ENCODE data around the gene MYL5.
"Not testable (repeated sequence)": the region's sequence is repeated elsewhere in the genome, so short reads cannot be mapped to it uniquely, and the experiment has no call there.

MYL5 gene

DNA sequence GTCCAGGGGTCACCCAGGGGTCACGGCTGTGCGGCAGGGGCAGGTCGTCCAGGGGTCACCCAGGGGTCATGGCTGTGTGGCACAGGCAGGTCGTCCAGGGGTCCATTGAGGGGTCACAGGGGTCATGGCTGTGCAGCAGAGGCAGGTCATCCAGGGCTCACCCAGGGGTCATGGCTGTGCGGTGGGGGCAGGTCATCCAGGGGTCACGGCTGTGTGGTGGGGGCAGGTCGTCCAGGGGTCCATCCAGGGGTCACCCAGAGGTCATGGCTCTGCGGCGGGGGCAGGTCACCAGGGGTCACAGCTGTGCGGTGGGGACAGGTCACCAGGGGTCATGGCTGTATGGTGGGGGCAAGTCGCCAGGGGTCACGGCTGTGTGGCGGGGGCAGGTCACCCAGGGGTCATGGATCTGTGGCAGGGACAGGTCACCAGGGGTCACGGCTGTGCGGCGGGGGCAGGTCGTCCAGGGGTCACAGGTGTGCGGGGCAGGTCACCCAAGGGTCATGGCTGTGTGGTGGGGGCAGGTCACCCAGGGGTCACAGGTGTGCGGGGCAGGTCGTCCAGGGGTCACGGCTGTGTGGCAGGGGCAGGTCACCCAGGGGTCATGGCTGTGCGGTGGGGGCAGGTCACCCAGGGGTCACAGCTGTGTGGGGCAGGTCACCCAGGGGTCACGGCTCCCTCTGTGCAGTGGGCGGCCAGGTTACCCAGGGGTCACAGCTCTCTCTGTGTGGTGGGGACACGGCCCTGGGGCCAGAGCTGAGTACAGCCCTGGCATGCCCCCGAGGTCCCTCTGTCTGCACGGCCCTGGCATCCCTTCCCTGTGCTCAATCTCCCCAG, 16.3 kb upstream of the MYL5 start:
- no peak for DNase-seq

DNA sequence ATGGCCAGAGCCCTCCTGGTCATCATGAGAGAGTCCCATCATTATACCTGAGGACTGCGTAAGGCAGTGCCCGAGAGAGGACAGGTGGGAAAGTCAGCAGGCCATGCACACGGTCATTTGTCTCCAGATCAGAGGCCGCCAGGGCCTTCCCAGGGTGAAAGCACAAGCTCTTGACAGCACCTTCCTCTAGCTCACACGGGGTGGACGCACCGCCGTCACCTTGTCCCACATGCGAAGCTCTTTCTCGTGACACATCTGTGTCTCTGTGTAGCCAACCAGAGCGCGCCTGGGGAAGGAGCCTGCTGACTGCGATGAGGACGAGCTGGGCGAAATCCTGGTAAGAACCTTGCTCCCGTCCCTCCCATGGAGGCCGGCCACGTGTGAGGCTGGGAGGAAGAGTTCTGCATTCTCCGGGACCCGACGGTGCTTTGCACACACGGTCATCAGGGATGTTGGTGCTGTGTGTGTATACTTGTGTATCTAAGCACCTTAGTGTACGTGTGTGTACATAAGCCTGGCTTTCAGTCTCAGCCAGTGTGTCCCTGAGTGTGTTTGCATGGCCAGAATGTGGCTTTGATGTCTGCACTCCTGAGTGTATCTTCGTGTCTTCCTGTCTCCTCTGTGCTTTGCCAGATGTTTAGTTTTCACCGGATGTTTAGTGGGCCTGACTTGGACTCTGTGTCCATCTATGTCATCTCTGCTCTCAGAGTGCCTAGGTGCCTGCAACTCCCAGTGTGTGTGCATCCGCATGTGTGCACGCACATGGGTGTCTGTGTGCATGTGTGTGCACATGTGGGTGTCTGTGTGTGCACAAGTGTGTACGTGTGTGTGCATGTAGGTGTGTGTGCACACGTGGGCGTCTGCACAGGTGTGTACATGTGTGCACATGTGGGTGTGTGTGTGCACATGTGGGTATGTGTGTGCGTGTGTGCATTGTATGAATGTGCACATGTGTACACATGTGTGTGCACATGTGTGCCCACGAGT, 15.4 kb upstream of the MYL5 start:
- DNase-seq: no peak

DNA sequence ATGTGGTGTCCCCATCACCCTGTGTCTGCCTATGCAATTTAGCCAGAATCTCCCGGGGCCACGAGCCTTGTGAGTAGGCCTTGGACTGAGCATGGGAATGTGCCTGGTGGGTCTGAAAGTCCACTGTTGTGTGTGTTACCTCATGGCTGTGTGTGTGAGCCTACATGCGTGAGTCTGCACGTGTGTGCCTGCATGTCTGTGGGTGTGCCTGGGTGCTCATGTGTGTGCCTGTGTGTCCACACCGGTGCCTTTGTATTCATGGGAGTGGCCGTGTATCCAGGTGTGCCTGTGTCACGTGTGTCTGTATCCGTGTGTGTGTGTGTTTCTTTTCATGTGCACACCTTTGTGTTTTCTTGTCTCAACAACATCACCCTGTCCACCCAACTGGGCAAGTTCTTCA, 14.5 kb upstream of the MYL5 start:
- no peak for DNase-seq

DNA sequence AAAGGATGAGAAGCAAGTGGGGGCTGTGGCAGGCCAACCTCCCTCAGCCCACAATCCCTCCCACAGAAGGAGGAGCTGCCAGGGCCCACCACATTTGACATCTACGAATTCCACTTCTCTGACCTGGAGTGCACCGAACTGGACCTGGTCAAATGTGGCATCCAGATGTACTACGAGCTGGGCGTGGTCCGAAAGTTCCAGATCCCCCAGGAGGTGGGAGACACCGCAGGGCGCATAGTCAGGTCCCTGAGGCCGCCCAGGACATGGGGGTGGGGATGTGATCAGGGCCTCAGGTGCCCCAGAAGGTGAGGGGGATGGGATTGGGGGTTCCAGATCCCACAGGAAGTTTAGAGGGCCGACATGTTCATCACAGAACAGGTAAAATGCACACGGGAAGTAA, 13.9 kb upstream of the MYL5 start:
- DNase-seq: no peak

DNA sequence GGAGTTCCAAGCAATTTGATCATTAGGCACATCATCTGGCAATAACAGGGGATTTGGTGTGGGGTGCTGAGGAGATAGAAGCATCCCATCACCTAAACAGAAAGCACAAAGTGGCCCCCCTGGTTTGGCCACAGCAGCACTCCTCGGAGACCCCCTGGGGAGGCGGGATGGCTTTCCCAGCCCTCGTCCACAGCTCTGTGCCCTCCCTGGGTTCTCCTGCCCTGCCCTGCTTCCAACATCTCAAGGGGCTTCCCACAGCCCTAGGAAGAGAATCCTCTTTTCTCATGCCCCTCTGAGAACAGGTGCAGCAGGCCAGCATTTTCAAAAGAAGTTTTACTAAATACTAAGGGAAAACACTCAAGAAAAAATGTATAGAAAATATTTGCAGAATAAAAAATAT, 13.1 kb upstream of the MYL5 start:
- no peak for DNase-seq

DNA sequence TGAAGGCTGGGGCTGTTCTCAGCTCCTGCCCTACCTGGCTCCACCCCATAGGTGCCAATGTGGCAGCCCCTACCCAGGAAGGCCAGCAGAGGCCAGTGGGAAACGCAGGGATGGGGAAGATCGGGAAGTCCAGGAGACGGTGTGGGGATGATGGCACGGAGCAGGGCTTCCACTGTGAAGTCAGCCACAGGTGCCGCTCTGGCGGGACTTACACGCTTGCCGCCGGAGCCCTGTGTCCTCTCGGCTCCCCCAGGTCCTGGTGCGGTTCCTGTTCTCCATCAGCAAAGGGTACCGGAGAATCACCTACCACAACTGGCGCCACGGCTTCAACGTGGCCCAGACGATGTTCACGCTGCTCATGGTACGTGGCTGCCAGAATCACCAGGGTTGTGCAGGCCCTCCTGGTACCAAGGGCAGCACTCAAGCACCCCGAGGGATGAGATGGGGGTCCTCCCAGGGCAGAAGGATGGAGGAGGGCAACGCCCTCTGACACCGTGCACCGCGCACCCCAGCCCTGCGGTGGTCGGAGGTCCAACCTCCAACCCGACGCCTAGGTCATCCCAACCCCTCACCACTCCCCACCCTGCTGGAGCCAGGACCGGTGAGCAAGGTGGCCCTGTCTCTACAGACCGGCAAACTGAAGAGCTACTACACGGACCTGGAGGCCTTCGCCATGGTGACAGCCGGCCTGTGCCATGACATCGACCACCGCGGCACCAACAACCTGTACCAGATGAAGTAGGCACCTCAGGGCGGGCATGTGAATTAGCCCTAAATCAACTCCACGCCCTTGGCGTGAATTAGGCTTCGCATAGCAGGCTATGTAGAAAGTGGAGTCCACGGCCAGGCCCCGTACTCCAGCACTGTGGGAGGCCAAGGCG, 12.2 kb upstream of the MYL5 start:
- no peak for DNase-seq

DNA sequence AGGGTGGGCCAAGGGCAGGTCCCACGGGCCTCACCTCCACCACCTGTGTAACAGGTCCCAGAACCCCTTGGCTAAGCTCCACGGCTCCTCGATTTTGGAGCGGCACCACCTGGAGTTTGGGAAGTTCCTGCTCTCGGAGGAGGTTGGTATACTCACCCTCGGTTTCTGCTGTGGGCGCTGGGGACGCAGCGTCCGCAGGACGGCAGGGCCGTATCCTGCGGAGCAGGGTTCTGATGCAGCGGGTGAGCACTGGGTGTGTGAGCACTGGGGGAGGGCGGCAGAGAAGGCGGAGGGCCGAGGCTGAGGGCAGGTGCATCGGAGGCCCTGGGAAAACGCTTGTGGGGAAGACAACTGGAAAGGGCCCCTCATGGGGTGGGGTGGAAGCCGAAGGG, 11.3 kb upstream of the MYL5 start:
- DNase-seq: no peak

DNA sequence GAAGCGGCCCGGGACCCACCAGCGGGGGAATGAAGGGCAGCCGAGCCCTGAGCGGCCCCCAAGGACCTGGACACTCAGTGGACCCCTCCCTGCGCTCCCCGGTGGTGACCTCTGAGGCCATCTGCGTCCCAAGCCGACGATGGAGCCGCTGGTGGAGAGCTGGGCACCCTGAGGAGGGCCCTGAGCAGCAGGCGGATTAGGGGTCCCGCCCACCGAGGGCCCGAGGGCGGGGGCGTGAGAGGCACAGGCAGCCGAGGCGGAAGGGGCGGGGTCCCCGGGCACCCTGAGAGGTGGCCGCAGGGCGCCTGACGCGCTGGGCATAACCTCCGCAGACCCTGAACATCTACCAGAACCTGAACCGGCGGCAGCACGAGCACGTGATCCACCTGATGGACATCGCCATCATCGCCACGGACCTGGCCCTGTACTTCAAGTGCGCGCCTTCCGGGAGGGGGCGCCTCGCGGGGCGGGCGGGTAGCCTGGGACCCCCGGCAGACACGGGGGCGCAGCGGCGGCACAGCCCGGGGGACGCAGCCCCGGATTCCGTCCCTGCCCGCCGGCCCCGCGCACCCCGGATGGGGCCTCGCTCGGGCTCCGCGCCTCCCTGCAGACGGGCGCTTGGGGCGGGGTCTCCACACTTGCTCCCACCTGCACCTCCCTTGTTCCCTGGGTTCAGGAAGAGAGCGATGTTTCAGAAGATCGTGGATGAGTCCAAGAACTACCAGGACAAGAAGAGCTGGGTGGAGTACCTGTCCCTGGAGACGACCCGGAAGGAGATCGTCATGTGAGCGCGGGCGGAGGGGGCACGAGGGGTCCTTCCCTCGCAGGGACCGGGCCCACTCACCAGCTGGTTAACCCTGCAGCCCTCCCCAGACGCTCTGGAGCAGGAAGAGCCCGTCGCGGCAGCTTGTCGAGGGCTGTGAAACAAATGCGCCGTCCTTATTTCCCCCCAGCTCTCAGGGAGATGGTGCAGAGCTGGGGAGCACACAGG, 10.6 kb upstream of the MYL5 start:
- DNase-seq: peak; percentile 4

DNA sequence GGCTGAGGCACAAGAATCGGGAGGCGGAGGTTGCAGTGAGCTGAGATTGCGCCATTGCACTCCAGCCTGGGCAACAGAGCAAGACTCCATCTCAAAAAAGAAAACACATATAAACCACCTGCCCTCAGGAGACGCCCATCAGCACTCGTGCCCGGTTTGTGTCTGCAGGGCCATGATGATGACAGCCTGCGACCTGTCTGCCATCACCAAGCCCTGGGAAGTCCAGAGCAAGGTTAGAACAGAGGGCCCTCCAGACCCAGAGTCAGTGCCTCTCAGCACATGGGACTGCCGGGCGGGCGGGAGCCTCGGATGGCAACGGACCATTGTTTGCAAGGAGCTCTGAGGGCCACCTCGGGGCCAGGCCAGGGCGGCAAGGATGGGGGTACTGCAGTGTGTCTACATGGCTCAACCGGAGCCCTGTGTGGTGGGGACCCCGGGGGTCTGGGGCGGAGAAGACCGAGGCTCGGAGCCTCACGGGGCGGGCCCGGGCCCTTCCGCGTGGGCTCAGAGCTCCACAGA, 9.6 kb upstream of the MYL5 start:
- DNase-seq: no peak

DNA sequence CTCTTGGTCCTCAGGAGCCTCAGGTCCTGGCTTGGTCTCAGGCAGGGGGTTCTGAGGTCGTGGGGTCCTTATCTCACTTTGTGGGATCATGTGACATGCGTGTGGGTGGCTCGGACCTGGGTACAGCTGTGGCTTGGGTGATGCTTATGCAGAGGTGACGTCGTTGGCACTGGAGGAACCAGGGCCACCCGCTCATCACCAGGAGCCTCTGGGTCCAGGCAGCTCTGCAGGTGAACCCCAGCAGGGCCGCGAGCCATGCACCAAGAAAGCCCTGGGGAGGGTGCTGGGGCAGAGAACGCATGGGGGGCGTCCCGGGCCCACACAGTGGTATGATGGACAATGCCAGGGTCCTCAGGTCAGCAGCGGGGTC, 9.0 kb upstream of the MYL5 start:
- DNase-seq: no peak

DNA sequence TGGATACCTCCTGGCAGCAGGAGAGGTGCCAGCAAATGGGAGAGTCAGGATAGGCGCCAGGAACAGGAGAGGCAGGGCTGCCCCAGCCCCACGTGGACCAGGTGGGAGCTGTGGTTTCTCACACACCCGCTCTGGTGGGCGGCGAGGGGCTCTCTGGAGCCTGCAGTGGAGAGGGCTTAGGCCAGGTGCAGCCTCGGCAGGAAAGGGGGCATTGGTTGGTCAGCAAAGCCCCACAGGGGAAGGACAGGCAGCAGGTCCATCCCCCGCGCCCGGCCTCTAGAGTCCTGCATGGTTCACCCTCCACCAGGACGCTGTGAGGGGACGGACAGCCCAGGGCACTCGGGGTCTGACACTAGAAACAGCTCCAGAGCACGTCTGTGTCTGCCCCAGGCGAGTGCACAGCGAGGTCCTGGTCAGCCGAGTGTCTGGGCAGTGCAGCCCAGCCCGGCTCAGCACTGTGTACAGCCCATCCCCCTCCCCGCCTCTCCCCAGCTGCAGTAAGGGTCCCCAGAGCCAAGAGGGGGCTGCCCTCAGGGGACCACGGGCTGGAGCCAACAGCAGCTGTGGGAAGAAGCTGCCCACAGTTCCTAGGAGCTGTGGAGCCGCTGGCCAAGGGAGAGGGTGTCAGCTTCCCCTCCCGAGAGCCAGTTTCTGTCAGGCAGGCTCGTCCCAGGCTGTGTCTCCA, 8.4 kb upstream of the MYL5 start:
- DNase-seq: no peak

DNA sequence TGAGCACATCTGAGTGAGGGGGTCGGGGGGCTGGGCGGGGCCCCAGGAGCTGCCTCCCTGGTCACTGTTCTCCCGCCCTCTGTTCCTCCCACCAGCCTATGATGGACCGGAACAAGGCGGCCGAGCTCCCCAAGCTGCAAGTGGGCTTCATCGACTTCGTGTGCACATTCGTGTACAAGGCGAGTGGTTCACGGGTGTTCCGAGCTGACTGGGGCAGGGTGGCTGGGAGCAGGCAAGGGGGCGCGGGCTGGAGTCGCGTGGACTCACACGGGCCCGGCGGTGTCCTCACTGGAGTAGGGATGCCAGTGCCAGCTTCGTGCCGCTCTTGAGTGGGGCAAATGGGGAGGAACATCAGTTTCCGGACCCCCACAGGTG, 7.9 kb upstream of the MYL5 start:
- DNase-seq: no peak

DNA sequence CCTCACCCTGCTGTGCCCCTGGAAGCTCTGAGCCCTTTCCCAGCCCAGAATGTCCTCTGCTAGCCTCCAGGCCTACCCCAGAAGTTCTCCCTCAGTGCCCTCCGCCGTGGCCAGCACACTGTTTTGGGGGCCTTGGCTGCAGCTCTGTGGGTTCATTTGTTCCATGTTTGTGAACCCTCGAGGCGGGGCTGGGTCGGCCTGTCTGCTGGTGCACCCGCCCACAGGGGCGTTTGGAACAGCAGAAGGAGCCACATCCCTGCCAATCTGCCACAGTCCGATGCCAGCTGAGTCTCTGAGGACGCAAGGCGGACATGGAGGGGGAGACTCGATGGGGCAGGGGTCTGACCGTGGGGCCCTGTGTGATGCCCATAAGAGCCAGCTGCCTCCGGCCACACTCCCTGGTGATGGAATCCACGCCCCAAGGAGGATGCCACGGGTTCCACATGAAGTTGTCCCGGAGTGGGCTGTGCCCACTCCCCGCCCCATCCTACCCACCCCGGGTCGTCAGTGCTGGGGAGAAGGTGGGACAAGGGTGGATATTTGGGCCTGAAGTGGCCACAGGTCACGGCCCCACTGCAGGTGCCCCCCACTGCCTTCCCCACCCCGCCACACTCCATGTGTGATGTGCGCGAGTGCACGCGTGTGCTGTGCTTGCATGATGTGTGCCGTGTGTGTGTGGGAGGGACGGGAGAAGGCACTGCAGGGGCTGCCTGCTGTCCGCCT, 7.4 kb upstream of the MYL5 start:
- DNase-seq: no peak

DNA sequence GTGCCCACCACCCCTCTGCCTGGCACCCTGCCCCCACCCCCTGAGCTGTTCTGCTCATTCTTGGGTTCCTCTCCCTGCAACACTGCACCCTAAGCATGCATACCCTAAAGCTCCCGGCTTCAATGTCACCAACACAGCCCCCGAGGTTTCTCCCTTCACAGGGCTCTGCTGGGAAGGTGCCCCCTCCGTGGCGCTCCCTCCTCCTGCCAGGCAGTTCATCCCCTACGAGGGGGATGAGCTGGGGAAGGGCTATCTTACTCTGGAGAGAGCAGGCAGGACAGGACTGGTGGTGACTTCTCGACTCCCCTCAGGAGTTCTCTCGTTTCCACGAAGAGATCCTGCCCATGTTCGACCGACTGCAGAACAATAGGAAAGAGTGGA, 6.8 kb upstream of the MYL5 start:
- DNase-seq: no peak

DNA sequence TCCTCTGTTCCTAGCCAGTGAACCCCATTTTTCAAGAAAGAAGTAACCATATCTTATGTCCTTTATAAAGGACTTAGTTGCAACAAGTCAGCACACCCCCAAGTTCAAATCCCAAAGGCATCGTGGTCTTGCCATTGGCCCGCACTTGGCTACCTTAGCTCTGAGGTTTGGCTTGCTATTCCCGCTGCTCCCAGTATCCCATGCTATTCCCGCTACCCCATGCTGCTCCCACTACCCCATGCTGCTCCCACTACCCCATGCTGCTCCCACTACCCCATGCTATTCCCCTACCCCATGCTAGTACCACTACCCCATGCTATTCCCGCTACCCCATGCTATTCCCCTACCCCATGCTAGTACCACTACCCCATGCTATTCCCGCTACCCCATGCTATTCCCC, 6.1 kb upstream of the MYL5 start:
- DNase-seq: not testable (repeated sequence)

DNA sequence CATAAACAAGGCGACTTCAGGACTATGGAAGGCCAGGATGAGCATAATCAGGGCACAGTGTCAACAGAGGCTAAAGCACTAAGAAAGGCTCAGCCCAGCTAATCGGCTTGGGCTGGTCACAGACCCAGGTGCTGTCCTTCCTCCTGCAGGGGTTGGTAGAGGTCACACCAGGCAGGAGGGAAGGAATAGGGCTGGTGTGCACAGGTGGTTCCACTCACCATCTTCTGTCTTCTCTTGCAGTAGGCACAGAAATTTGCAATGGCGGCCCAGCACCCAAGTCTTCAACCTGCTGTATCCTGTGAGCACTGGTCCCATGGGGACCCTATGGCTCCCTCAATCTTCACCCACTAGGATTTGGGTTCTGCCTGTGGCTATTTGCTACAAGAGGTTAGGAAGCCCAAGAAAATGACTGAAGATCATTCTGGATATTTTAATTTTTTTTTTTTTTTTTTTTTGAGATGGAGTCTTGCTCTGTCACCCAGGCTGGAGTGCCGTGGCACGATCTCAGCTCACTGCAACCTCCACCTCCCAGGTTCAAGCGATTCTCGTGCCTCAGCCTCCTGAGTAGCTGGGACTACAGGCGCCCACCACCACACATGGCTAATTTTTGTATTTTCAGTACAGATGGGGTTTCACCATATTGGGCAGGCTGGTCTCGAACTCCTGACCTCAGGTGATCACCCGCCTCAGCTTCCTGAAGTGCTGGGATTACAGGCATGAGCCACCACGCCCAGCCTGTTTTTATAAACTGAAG, 4.4 kb upstream of the MYL5 start:
- DNase-seq: not testable (repeated sequence)

DNA sequence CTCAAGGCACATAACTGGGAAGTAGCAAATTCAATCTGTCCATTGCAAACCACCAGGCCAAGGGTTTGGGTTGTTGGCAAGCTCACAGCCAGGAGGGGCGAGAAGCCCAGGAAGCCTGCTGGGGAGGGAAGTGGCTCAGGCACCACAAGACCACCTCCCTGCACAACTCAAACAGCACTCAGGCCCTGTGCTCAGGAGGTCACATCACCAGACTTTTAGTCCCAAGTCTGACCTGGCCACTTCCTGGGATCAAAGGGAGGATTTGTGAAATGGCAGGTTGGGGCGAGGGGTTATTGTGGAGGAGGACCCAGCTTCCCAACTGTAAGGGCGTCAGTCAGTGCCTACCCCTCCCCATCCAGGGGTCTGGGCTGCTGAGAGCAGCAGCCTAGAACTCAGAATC, 2.6 kb upstream of the MYL5 start:
- no peak for DNase-seq

DNA sequence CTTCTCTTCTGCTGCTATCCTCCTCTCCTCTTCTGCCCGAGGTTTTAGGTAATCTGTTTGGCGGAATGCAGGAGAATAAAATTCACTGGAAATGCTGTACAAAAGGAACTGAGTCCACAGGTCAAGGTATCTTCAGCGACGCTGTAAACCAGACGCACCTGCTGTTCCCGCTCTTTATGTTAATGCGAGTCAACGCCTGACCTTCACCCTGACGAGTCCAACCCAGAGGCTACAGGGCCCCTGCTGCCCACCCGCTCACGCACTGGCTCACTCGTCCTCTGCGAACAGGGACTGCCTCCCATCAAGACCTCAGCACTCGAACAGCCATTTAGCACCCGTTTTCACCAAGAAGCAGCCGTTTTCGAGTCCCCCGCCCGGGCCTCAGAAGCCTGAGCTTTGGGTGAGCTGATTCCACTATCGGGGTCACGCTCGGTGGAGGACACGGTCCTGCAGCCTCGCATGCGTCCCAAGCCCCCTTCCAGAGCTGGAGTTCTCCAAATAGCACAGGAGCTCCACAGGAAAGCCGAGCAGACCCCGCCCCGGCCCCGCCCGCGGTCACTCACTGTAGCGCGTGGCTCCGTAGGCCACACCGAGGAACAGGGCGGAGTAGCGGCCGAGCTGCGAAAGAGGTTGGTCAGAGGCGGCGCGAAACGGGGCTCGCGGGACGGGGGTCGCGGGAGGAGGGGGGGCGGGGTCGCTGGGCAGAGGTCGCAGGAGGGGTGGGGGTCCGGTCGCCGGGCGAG, 822 bp upstream of the MYL5 start:
- no peak for DNase-seq

All from NCI-H510A treated with DMSO at 0.1 percent for 48 hours (cell line).